ENCODE measurements around the gene MAML3.
A peak's percentile ranks its signal among the peaks of the same experiment; 100 is the strongest.

The MAML3 gene

DNA sequence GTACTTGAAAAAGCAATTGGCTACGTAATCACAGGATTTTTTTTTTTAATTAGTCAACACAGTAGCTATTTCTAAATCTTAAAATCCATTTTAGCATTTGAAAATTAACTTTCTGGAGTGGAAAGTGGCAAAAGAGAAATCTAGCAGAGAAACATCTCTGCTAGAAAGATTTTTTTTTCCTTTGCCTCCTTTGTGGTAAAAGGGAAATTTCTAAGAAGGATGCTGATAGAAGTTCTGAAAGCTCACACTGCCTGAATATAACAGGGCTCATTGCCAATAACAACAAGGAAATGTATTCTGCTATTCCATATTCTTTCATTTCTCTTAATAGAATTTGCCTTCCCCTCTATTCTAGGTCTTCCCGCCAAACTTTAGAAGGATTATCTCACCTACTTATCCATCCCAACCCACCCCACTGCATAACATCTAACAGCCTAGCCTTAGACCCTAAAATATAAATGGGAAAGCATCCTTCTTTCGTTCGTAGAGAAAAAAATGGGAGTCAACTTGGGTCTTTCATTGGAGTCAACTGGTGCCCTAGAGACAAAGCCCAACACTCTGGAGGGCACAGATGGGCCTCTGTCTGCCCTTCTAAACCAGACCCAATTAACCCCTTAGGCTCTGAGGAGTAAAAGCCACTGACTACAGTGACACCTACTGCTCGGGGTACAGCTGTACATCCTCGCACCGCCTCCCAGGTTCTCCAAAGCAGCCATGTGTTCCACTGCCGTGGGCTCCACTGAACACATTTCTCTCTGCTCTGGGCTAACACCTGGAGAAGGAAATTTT, 103.9 kb downstream of the MAML3 start:
- TF ChIP-seq SIN3A (IDR thresholded peaks at IDR 0.05; ENCODE audit: borderline replicate concordance, insufficient read depth, low read length), result no peak
- TF ChIP-seq TAF1 (IDR thresholded peaks at IDR 0.05; ENCODE audit: borderline replicate concordance, insufficient read depth, low read length), result no peak
- no peak for TF ChIP-seq FOXP2 (optimal IDR thresholded peaks at IDR 0.05; ENCODE audit: borderline replicate concordance, extremely low read depth, extremely low read length, insufficient read depth)
- TF ChIP-seq POLR2AphosphoS5 (IDR thresholded peaks at IDR 0.05; ENCODE audit: low read depth, low read length), result no peak
- TF ChIP-seq, protein P1, sequence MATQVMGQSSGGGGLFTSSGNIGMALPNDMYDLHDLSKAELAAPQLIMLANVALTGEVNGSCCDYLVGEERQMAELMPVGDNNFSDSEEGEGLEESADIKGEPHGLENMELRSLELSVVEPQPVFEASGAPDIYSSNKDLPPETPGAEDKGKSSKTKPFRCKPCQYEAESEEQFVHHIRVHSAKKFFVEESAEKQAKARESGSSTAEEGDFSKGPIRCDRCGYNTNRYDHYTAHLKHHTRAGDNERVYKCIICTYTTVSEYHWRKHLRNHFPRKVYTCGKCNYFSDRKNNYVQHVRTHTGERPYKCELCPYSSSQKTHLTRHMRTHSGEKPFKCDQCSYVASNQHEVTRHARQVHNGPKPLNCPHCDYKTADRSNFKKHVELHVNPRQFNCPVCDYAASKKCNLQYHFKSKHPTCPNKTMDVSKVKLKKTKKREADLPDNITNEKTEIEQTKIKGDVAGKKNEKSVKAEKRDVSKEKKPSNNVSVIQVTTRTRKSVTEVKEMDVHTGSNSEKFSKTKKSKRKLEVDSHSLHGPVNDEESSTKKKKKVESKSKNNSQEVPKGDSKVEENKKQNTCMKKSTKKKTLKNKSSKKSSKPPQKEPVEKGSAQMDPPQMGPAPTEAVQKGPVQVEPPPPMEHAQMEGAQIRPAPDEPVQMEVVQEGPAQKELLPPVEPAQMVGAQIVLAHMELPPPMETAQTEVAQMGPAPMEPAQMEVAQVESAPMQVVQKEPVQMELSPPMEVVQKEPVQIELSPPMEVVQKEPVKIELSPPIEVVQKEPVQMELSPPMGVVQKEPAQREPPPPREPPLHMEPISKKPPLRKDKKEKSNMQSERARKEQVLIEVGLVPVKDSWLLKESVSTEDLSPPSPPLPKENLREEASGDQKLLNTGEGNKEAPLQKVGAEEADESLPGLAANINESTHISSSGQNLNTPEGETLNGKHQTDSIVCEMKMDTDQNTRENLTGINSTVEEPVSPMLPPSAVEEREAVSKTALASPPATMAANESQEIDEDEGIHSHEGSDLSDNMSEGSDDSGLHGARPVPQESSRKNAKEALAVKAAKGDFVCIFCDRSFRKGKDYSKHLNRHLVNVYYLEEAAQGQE (IDR thresholded peaks at IDR 0.05; ENCODE audit: insufficient read depth in 1 of 2, low read depth in 2 of 2, low read length in 2 of 2), result no peak

GRCh38 chr4:140049024-140049848, 104.7 kb downstream of the MAML3 start:
- no peak for TF ChIP-seq FOXP2 (optimal IDR thresholded peaks at IDR 0.05; ENCODE audit: borderline replicate concordance, extremely low read depth, extremely low read length, insufficient read depth)
- TF ChIP-seq POLR2AphosphoS5 (IDR thresholded peaks at IDR 0.05; ENCODE audit: low read depth, low read length), result no peak
- TF ChIP-seq, protein P1 (IDR thresholded peaks at IDR 0.05; ENCODE audit: insufficient read depth in 1 of 2, low read depth in 2 of 2, low read length in 2 of 2), result no peak
- 0 out of 2 replicates have a peak, but pooled peaks have one; percentile 34 for TF ChIP-seq SIN3A (IDR thresholded peaks at IDR 0.05; ENCODE audit: borderline replicate concordance, insufficient read depth, low read length)
- TF ChIP-seq TAF1 (IDR thresholded peaks at IDR 0.05; ENCODE audit: borderline replicate concordance, insufficient read depth, low read length), result no peak

- no peak for TF ChIP-seq FOXP2 (optimal IDR thresholded peaks at IDR 0.05; ENCODE audit: borderline replicate concordance, extremely low read depth, extremely low read length, insufficient read depth)
- TF ChIP-seq, protein P1 (IDR thresholded peaks at IDR 0.05; ENCODE audit: insufficient read depth in 1 of 2, low read depth in 2 of 2, low read length in 2 of 2), result no peak
- no peak for TF ChIP-seq SIN3A (IDR thresholded peaks at IDR 0.05; ENCODE audit: borderline replicate concordance, insufficient read depth, low read length)
- no peak for TF ChIP-seq TAF1 (IDR thresholded peaks at IDR 0.05; ENCODE audit: borderline replicate concordance, insufficient read depth, low read length)
- no peak for TF ChIP-seq POLR2AphosphoS5 (IDR thresholded peaks at IDR 0.05; ENCODE audit: low read depth, low read length)
Measured at GRCh38 chr4:140048419-140048995, 105.5 kb downstream of the MAML3 start.

DNA sequence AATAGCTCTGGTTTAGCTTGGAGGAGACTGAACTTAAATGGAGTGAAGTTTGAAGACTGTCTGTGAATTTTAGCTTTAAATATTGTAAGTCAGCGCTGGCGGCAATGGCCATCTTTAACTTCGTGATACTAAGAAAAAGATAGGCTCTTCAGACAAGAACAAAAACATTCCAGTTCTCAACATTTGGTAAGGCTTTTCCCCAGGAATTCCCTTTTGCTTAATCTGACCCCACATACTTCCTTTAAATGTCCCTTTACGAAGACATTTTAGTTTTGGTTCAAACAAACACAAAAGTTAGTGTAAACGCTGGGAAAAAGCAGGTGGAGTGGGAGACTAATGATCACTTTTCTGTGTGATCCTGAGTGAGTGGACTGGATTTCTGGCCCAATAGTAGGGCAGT, 106.2 kb downstream of the MAML3 start:
- TF ChIP-seq, protein P1 (IDR thresholded peaks at IDR 0.05; ENCODE audit: insufficient read depth in 1 of 2, low read depth in 2 of 2, low read length in 2 of 2), result no peak
- TF ChIP-seq SIN3A (IDR thresholded peaks at IDR 0.05; ENCODE audit: borderline replicate concordance, insufficient read depth, low read length) (no peak), POLR2AphosphoS5 (IDR thresholded peaks at IDR 0.05; ENCODE audit: low read depth, low read length) (no peak), FOXP2 (optimal IDR thresholded peaks at IDR 0.05; ENCODE audit: borderline replicate concordance, extremely low read depth, extremely low read length, insufficient read depth) (no peak), TAF1 (IDR thresholded peaks at IDR 0.05; ENCODE audit: borderline replicate concordance, insufficient read depth, low read length) (no peak)
